ENCODE data around the gene WDR45B. TPM values are rescaled to one million over a fixed set of nuclear protein-coding genes. Genes with fewer than 3 reads are reported as not detected.
A peak's percentile ranks its signal among the peaks of the same experiment; 100 is the strongest.

WDR45B gene
- total RNA-seq, 2 experiments from 2014 or later = 49.8 to 54.3 TPM

DNA sequence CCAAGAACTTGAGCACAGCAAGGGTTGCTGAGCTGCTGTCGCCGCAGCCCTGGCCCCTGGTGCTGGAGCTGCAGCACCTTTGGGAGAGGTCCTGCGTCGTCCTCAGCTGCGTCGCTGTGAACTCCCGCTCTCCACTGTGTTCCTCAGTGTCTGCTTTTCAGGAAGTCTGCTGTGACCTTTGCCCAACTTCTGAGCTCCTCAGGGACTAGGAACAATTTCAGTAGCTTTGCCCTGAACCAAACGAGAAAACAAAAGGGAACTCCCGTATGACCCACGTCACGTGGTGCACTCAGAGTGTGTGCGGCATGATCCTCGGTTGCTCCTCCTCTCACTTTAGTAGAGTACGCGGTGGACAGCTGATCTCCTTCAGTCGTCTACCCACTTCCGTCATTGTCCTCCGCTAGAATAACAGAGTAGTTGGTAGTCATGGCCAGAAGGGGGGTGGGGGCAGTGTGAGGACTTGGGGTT lies 44.2 kb downstream of the WDR45B start:
- POLR2A ChIA-PET = interaction anchor here (0.9 to 1.3 kb wide), 3 partner anchors 10 to 12 kb away, joined by 3 to 5 read pairs (median 3); no protein-coding TSS in a partner anchor
- no peaks in the 10 kb centered on the region for H3K9me3 Mint-ChIP-seq

DNA sequence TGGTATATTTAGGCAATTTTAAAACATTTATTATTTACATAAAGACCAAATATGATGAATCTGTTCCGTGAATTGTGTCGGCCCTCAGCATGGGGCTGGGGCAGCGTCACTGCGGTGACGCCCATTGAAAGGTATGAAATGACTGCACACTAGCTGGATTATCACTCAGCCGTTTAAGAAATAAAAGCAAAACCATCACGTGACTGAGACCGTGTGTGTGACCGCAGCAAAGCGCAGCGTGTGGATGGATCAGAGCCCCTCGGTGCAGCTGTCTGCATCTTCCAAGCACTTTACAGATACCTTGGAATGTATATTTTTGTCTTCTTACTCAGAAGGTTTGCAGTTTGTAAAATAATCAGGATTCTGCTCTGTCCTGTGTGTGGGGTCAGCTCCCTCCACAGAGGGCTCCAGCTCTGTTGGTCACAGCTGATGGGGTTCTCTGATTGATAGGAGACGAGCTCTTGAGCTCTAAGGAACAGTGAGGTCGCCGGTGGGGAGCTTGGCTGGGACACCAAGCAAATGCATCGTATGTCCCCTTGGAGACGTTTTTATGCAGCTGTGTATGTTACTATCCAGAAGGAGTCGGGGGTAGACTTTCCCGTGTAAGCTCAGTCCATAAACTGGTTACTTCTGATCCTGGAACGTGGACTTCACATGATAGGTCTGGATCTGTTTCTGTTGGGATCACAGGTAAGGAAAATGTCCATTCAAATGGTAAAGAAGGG lies 45.1 kb downstream of the WDR45B start:
- H3K9me3 ChIP-seq (ENCODE audit: control insufficient read depth in 1 of 2, insufficient read depth in 1 of 2, low read length in 2 of 2) = no peaks in the 10 kb centered on the region
- no peak overlapping the region for H3K27ac Mint-ChIP-seq
- intact Hi-C loops (cut with DNase I, micrococcal nuclease) = no loop called here
- H3K4me1 ChIP-seq (ENCODE audit: insufficient read depth, low read length) = peaks cover 7% of the 10 kb centered on the region
- peaks cover 72% of the 10 kb centered on the region for H3K36me3 Mint-ChIP-seq (ENCODE audit: low read depth)
- H3K4me3 Mint-ChIP-seq = no peak overlapping the region
- no peak overlapping the region for H3K27ac ChIP-seq (ENCODE audit: low read depth in 1 of 2, low read length in 2 of 2)
- POLR2A ChIA-PET = interaction anchor here (0.9 to 1.3 kb wide), 2 partner anchors 9 to 11 kb away, joined by 3 to 5 read pairs; no protein-coding TSS in a partner anchor
- no peaks in the 10 kb centered on the region for H3K27me3 Mint-ChIP-seq
- CTCF ChIA-PET = no interaction called here
- ATAC-seq (ENCODE audit: poor library complexity) (no peak), DNase-seq (no peak)
- H3K36me3 ChIP-seq (ENCODE audit: insufficient read depth, low read length) = peaks cover 64% of the 10 kb centered on the region
- H3K4me3 ChIP-seq (ENCODE audit: low read length) = no peak overlapping the region
- H3K27me3 ChIP-seq (ENCODE audit: control insufficient read depth in 1 of 2, insufficient read depth in 2 of 2, low read length in 2 of 2) = no peaks in the 10 kb centered on the region
- no peaks in the 10 kb centered on the region for H3K9me3 Mint-ChIP-seq
- peaks cover 7% of the 10 kb centered on the region for H3K4me1 Mint-ChIP-seq (ENCODE audit: low read depth)
- TF ChIP-seq, protein P1, sequence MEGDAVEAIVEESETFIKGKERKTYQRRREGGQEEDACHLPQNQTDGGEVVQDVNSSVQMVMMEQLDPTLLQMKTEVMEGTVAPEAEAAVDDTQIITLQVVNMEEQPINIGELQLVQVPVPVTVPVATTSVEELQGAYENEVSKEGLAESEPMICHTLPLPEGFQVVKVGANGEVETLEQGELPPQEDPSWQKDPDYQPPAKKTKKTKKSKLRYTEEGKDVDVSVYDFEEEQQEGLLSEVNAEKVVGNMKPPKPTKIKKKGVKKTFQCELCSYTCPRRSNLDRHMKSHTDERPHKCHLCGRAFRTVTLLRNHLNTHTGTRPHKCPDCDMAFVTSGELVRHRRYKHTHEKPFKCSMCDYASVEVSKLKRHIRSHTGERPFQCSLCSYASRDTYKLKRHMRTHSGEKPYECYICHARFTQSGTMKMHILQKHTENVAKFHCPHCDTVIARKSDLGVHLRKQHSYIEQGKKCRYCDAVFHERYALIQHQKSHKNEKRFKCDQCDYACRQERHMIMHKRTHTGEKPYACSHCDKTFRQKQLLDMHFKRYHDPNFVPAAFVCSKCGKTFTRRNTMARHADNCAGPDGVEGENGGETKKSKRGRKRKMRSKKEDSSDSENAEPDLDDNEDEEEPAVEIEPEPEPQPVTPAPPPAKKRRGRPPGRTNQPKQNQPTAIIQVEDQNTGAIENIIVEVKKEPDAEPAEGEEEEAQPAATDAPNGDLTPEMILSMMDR (IDR thresholded peaks at IDR 0.05) = no peak

More for the DNA sequence above, 44.2 kb downstream of the WDR45B start:
- Histone ChIP-seq H3K4me1 (ENCODE audit: insufficient read depth, low read length) (peaks cover 7% of the 10 kb centered on the region), H3K9me3 (ENCODE audit: control insufficient read depth in 1 of 2, insufficient read depth in 1 of 2, low read length in 2 of 2) (no peaks in the 10 kb centered on the region), H3K27ac (ENCODE audit: low read depth in 1 of 2, low read length in 2 of 2) (no peak overlapping the region), H3K36me3 (ENCODE audit: insufficient read depth, low read length) (peaks cover 57% of the 10 kb centered on the region), H3K27me3 (ENCODE audit: control insufficient read depth in 1 of 2, insufficient read depth in 2 of 2, low read length in 2 of 2) (no peaks in the 10 kb centered on the region), H3K4me3 (ENCODE audit: low read length) (no peak overlapping the region)
- ATAC-seq (ENCODE audit: poor library complexity) = peak; percentile 98
- H3K4me1 Mint-ChIP-seq (ENCODE audit: low read depth) = peaks cover 7% of the 10 kb centered on the region
- peaks cover 72% of the 10 kb centered on the region for H3K36me3 Mint-ChIP-seq (ENCODE audit: low read depth)
- CTCF ChIA-PET = no interaction called here
- peak overlapping the region; percentile 83 for H3K27ac Mint-ChIP-seq
- H3K4me3 Mint-ChIP-seq = peak overlapping the region; percentile 0
- no peaks in the 10 kb centered on the region for H3K27me3 Mint-ChIP-seq
- TF ChIP-seq, protein P1 (IDR thresholded peaks at IDR 0.05) = no peak
- intact Hi-C loops (cut with DNase I, micrococcal nuclease) = no loop called here
- peak in 7 of 14 experiments; percentile 17 to 84 (median 44) for DNase-seq

DNA sequence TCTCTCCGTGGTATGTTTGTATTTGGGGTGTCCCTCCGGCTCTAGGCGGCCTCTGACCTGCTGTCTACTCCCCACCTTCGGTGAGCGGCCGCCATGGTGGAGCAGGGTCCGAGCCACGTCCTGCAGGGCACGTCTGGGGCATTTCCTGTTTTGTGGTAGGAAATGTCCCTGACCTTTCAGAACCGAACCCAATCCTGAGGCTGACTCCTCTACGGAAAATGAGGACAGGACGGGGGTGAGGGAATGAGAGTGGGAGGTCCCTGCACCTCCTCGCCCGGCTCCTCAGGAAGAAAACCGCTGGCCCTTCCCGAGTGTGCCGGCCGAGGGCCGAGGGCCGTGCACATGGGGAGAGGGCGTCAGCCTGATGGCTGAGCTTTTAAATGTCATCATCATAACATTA lies 45.8 kb downstream of the WDR45B start:
- no peak overlapping the region for H3K27ac ChIP-seq (ENCODE audit: low read depth in 1 of 2, low read length in 2 of 2)
- no peak overlapping the region for H3K4me3 ChIP-seq (ENCODE audit: low read length)
- no peaks in the 10 kb centered on the region for H3K9me3 ChIP-seq (ENCODE audit: control insufficient read depth in 1 of 2, insufficient read depth in 1 of 2, low read length in 2 of 2)
- Mint-ChIP-seq H3K36me3 (ENCODE audit: low read depth) (peaks cover 77% of the 10 kb centered on the region), H3K27me3 (no peaks in the 10 kb centered on the region), H3K27ac (no peak overlapping the region), H3K9me3 (no peaks in the 10 kb centered on the region), H3K4me3 (no peak overlapping the region), H3K4me1 (ENCODE audit: low read depth) (peaks cover 7% of the 10 kb centered on the region)
- TF ChIP-seq, protein P1 (IDR thresholded peaks at IDR 0.05) = no peak
- intact Hi-C loops (cut with DNase I, micrococcal nuclease) = no loop called here
- peaks cover 67% of the 10 kb centered on the region for H3K36me3 ChIP-seq (ENCODE audit: insufficient read depth, low read length)
- H3K27me3 ChIP-seq (ENCODE audit: control insufficient read depth in 1 of 2, insufficient read depth in 2 of 2, low read length in 2 of 2) = no peaks in the 10 kb centered on the region
- POLR2A ChIA-PET = no interaction called here
- ATAC-seq (ENCODE audit: poor library complexity) (no peak), DNase-seq (no peak)
- H3K4me1 ChIP-seq (ENCODE audit: insufficient read depth, low read length) = peaks cover 7% of the 10 kb centered on the region
- CTCF ChIA-PET = no interaction called here

Data from CD4-positive, alpha-beta T cell (primary cell).